Measurements from ENCODE around the gene PAM.

PAM gene

DNA sequence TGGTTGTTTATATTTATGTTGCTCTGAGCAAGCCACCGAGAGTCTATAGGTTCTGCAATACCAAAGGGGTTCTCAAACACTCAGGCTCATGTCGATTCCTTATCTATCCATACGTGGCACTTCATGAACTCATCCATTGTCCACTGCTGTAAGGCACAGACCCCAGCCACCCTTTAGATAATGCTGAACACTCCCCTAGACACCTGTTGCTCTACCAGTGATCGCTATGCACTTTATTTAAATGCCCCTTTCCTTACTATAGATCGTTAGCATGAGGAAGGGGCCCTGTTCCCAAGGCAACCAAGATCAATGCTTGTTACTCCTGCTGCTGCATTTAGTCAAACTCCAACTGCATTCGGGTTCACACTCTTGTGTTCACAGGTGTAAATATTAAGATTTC lies 171.9 kb downstream of the PAM start:
- DNase-seq = no peak
- H3K36me3 ChIP-seq (replicated peaks; ENCODE audit: insufficient read depth, low read length) = no peaks in the 10 kb centered on the region

DNA sequence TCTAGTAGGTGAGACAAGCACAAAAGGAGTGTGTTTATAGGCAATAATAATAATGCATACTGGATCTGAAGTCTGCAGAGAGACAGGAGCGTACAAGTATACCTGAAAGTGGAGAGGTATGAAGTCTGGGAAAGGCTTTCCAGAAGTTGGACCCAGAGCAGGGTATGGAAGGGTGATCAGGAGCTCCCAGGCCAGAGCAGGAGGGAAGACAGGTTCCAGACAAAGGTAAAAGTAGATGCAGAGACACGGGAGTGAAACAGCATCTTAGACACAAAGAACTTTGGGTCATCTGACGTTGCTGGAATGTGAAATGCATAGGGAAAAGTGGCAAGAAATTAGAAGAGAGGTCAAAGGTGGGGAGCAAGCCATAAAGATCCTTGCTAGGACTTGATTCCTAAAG lies 175.1 kb downstream of the PAM start:
- Histone ChIP-seq H3K4me3 (ENCODE audit: low read length) (no peak overlapping the region), H2AFZ (ENCODE audit: low read length) (no peak overlapping the region), H3K27me3 (replicated peaks; ENCODE audit: insufficient read depth, low read length) (no peaks in the 10 kb centered on the region), H3K9ac (ENCODE audit: low read length) (no peak overlapping the region), H3K36me3 (replicated peaks; ENCODE audit: insufficient read depth, low read length) (no peaks in the 10 kb centered on the region), H3K4me2 (ENCODE audit: low read depth, low read length) (no peak overlapping the region), H3F3A (ENCODE audit: insufficient read depth, low read length) (no peaks in the 10 kb centered on the region), H3K79me2 (ENCODE audit: low read length) (no peaks in the 10 kb centered on the region), H3K9me3 (replicated peaks; ENCODE audit: insufficient read depth, low read length) (no peaks in the 10 kb centered on the region), H3K4me1 (ENCODE audit: low read length) (no peaks in the 10 kb centered on the region), H3K27ac (ENCODE audit: low read length) (no peak overlapping the region), H3K9me2 (replicated peaks; ENCODE audit: insufficient read depth, low read length) (no peaks in the 10 kb centered on the region), H4K20me1 (ENCODE audit: insufficient read depth, low read length) (no peaks in the 10 kb centered on the region)
- TF ChIP-seq, protein P1, sequence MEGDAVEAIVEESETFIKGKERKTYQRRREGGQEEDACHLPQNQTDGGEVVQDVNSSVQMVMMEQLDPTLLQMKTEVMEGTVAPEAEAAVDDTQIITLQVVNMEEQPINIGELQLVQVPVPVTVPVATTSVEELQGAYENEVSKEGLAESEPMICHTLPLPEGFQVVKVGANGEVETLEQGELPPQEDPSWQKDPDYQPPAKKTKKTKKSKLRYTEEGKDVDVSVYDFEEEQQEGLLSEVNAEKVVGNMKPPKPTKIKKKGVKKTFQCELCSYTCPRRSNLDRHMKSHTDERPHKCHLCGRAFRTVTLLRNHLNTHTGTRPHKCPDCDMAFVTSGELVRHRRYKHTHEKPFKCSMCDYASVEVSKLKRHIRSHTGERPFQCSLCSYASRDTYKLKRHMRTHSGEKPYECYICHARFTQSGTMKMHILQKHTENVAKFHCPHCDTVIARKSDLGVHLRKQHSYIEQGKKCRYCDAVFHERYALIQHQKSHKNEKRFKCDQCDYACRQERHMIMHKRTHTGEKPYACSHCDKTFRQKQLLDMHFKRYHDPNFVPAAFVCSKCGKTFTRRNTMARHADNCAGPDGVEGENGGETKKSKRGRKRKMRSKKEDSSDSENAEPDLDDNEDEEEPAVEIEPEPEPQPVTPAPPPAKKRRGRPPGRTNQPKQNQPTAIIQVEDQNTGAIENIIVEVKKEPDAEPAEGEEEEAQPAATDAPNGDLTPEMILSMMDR (IDR thresholded peaks at IDR 0.05; ENCODE audit: low read length) = no peak
- TF ChIP-seq EZH2 (optimal IDR thresholded peaks at IDR 0.05; ENCODE audit: low read depth, low read length) = no peak
- no peak for TF ChIP-seq EZH2phosphoT487 (IDR thresholded peaks at IDR 0.05; ENCODE audit: low read length)
- DNase-seq = no peak

More for the DNA sequence above, 171.9 kb downstream of the PAM start:
- Histone ChIP-seq H3K27me3 (replicated peaks; ENCODE audit: insufficient read depth, low read length) (no peaks in the 10 kb centered on the region), H2AFZ (ENCODE audit: low read length) (no peak overlapping the region), H3K27ac (ENCODE audit: low read length) (no peak overlapping the region), H3K79me2 (ENCODE audit: low read length) (no peaks in the 10 kb centered on the region), H4K20me1 (ENCODE audit: insufficient read depth, low read length) (no peaks in the 10 kb centered on the region), H3K4me3 (ENCODE audit: low read length) (no peak overlapping the region), H3K9me2 (replicated peaks; ENCODE audit: insufficient read depth, low read length) (no peaks in the 10 kb centered on the region), H3F3A (ENCODE audit: insufficient read depth, low read length) (no peaks in the 10 kb centered on the region), H3K9ac (ENCODE audit: low read length) (no peak overlapping the region), H3K4me2 (ENCODE audit: low read depth, low read length) (no peak overlapping the region), H3K9me3 (replicated peaks; ENCODE audit: insufficient read depth, low read length) (no peaks in the 10 kb centered on the region), H3K4me1 (ENCODE audit: low read length) (no peaks in the 10 kb centered on the region)
- no peak for TF ChIP-seq EZH2 (optimal IDR thresholded peaks at IDR 0.05; ENCODE audit: low read depth, low read length)
- TF ChIP-seq, protein P1 (IDR thresholded peaks at IDR 0.05; ENCODE audit: low read length) = no peak
- TF ChIP-seq EZH2phosphoT487 (IDR thresholded peaks at IDR 0.05; ENCODE audit: low read length) = no peak

DNA sequence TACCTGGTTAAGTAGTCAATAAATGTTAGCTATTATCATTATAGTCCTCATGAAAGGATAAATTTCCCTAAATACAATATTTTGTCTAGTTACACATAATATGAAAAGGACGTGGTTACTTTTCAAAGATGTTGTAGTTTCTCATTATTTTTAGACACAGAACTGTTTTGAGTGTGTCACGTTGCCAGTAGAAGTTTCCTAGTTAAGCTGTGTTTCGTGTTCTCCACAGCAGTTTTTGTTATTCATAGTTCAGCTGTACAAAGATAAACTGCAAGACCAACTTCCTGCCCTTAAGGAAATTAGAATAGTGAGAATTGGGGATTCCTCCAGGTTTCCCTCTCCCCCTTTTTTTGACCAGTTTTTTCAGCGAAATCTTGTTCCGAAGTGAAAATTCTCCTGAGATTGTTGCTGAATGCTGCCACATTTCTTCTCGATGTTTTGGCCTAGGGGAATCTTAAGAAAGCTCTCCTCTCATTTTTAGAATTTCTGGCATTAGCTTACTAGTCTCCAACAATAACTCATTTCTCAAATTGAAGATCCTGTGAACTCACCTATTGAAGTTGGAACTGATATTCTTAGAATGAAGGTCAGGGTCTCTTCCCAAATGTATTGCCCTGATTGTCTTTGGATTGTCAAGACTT lies 176.1 kb downstream of the PAM start:
- no peak for DNase-seq
- H3K27ac ChIP-seq (ENCODE audit: low read length) = no peak overlapping the region
- no peaks in the 10 kb centered on the region for H3K27me3 ChIP-seq (replicated peaks; ENCODE audit: insufficient read depth, low read length)
- no peaks in the 10 kb centered on the region for H3K9me2 ChIP-seq (replicated peaks; ENCODE audit: insufficient read depth, low read length)
- no peaks in the 10 kb centered on the region for H3K79me2 ChIP-seq (ENCODE audit: low read length)
- H3F3A ChIP-seq (ENCODE audit: insufficient read depth, low read length) = no peaks in the 10 kb centered on the region
- no peaks in the 10 kb centered on the region for H3K9me3 ChIP-seq (replicated peaks; ENCODE audit: insufficient read depth, low read length)
- no peaks in the 10 kb centered on the region for H4K20me1 ChIP-seq (ENCODE audit: insufficient read depth, low read length)
- TF ChIP-seq EZH2 (optimal IDR thresholded peaks at IDR 0.05; ENCODE audit: low read depth, low read length) = no peak
- TF ChIP-seq, protein P1 (IDR thresholded peaks at IDR 0.05; ENCODE audit: low read length) = no peak
- no peak for TF ChIP-seq EZH2phosphoT487 (IDR thresholded peaks at IDR 0.05; ENCODE audit: low read length)
- no peak overlapping the region for H3K4me3 ChIP-seq (ENCODE audit: low read length)
- no peak overlapping the region for H2AFZ ChIP-seq (ENCODE audit: low read length)
- no peak overlapping the region for H3K9ac ChIP-seq (ENCODE audit: low read length)
- no peak overlapping the region for H3K4me2 ChIP-seq (ENCODE audit: low read depth, low read length)
- no peaks in the 10 kb centered on the region for H3K4me1 ChIP-seq (ENCODE audit: low read length)
- H3K36me3 ChIP-seq (replicated peaks; ENCODE audit: insufficient read depth, low read length) = no peaks in the 10 kb centered on the region

All from MM.1S (cell line).